ENCODE data around the gene MEPE. TPM values are rescaled to one million over a fixed set of nuclear protein-coding genes. Genes with fewer than 3 reads are reported as not detected.

Gene MEPE
- polyA plus RNA-seq, 1 donor from 2014 or later = not detected

GRCh38 chr4:87835743-87836142, 3.0 kb downstream of the MEPE start:
- H3K27ac ChIP-seq (ENCODE audit: low read length) = no peak overlapping the region
- H3K4me3 ChIP-seq (ENCODE audit: low read length) = no peak overlapping the region
- no peaks in the 10 kb centered on the region for H3K36me3 ChIP-seq (ENCODE audit: insufficient read depth, low read length)
- TF ChIP-seq REST (IDR thresholded peaks at IDR 0.05; ENCODE audit: borderline replicate concordance) (no peak), SMC3 (conservative IDR thresholded peaks at IDR 0.05; ENCODE audit: poor library complexity) (no peak), RAD21 (conservative IDR thresholded peaks at IDR 0.05) (no peak), EZH2 (IDR thresholded peaks at IDR 0.05; ENCODE audit: borderline replicate concordance, insufficient read depth, low read length, poor library complexity, severe bottlenecking) (no peak), MXI1 (conservative IDR thresholded peaks at IDR 0.05; ENCODE audit: poor library complexity, severe bottlenecking) (no peak), TAF1 (IDR thresholded peaks at IDR 0.05; ENCODE audit: low read depth) (no peak), POLR2AphosphoS5 (IDR thresholded peaks at IDR 0.05) (no peak), EP300 (conservative IDR thresholded peaks at IDR 0.05; ENCODE audit: poor library complexity, severe bottlenecking) (no peak)
- TF ChIP-seq, protein P1, sequence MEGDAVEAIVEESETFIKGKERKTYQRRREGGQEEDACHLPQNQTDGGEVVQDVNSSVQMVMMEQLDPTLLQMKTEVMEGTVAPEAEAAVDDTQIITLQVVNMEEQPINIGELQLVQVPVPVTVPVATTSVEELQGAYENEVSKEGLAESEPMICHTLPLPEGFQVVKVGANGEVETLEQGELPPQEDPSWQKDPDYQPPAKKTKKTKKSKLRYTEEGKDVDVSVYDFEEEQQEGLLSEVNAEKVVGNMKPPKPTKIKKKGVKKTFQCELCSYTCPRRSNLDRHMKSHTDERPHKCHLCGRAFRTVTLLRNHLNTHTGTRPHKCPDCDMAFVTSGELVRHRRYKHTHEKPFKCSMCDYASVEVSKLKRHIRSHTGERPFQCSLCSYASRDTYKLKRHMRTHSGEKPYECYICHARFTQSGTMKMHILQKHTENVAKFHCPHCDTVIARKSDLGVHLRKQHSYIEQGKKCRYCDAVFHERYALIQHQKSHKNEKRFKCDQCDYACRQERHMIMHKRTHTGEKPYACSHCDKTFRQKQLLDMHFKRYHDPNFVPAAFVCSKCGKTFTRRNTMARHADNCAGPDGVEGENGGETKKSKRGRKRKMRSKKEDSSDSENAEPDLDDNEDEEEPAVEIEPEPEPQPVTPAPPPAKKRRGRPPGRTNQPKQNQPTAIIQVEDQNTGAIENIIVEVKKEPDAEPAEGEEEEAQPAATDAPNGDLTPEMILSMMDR (IDR thresholded peaks at IDR 0.05; ENCODE audit: poor library complexity, severe bottlenecking) = no peak
- no peaks in the 10 kb centered on the region for H3K79me2 ChIP-seq (replicated peaks; ENCODE audit: insufficient read depth, low read length)
- no peaks in the 10 kb centered on the region for H3K9me2 ChIP-seq (ENCODE audit: insufficient read depth, low read length)
- no peaks in the 10 kb centered on the region for H3K27me3 ChIP-seq (ENCODE audit: insufficient read depth, low read depth, low read length)
- no peak overlapping the region for H3K4me2 ChIP-seq (ENCODE audit: low read length)
- no peak overlapping the region for H3K9ac ChIP-seq (ENCODE audit: low read length)
- H3F3A ChIP-seq (ENCODE audit: insufficient read depth, low read length, poor library complexity, severe bottlenecking) = no peaks in the 10 kb centered on the region
- H3K9me3 ChIP-seq (ENCODE audit: low read length) = no peaks in the 10 kb centered on the region
- no peaks in the 10 kb centered on the region for H4K20me1 ChIP-seq (ENCODE audit: insufficient read depth)
- H2AFZ ChIP-seq (ENCODE audit: low read depth, low read length) = no peak overlapping the region

DNA sequence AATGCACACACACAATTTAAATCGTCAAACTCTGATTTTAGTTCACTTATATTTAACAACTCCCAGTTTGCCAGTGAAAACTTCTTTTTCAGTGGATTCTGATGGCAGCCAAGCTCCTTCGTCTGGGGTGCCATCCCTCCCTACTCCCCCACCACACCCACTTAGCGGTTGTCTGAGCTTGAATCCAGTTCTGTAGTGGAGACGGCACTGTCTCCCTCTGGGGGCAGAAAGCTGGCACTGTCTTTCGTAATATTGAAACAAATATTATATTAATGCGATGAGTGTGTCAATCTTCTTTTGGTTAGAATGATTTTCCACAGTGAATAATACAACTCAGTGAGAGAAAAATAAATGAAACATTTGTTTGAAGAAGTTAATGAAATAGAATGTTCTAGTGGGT, 5.4 kb downstream of the MEPE start:
- no peaks in the 10 kb centered on the region for H4K20me1 ChIP-seq (ENCODE audit: insufficient read depth)
- no peaks in the 10 kb centered on the region for H3K9me3 ChIP-seq (ENCODE audit: low read length)
- H3F3A ChIP-seq (ENCODE audit: insufficient read depth, low read length, poor library complexity, severe bottlenecking) = no peaks in the 10 kb centered on the region
- H3K27me3 ChIP-seq (ENCODE audit: insufficient read depth, low read depth, low read length) = no peaks in the 10 kb centered on the region
- no peak overlapping the region for H3K27ac ChIP-seq (ENCODE audit: low read length)
- no peak for TF ChIP-seq RAD21 (conservative IDR thresholded peaks at IDR 0.05)
- no peak for TF ChIP-seq REST (IDR thresholded peaks at IDR 0.05; ENCODE audit: borderline replicate concordance)
- TF ChIP-seq SMC3 (conservative IDR thresholded peaks at IDR 0.05; ENCODE audit: poor library complexity) = no peak
- TF ChIP-seq, protein P1 (IDR thresholded peaks at IDR 0.05; ENCODE audit: poor library complexity, severe bottlenecking) = no peak
- TF ChIP-seq EZH2 (IDR thresholded peaks at IDR 0.05; ENCODE audit: borderline replicate concordance, insufficient read depth, low read length, poor library complexity, severe bottlenecking) = no peak
- no peak for TF ChIP-seq EP300 (conservative IDR thresholded peaks at IDR 0.05; ENCODE audit: poor library complexity, severe bottlenecking)
- TF ChIP-seq MXI1 (conservative IDR thresholded peaks at IDR 0.05; ENCODE audit: poor library complexity, severe bottlenecking) = no peak
- TF ChIP-seq POLR2AphosphoS5 (IDR thresholded peaks at IDR 0.05) = no peak
- TF ChIP-seq TAF1 (IDR thresholded peaks at IDR 0.05; ENCODE audit: low read depth) = no peak
- no peak overlapping the region for H2AFZ ChIP-seq (ENCODE audit: low read depth, low read length)
- H3K4me2 ChIP-seq (ENCODE audit: low read length) = no peak overlapping the region
- H3K79me2 ChIP-seq (replicated peaks; ENCODE audit: insufficient read depth, low read length) = no peaks in the 10 kb centered on the region
- no peaks in the 10 kb centered on the region for H3K36me3 ChIP-seq (ENCODE audit: insufficient read depth, low read length)
- H3K9me2 ChIP-seq (ENCODE audit: insufficient read depth, low read length) = no peaks in the 10 kb centered on the region
- H3K9ac ChIP-seq (ENCODE audit: low read length) = no peak overlapping the region
- H3K4me3 ChIP-seq (ENCODE audit: low read length) = no peak overlapping the region
